HepG2 (cell line): Measurements from ENCODE around the gene BBLN. TPM values are rescaled to one million over a fixed set of nuclear protein-coding genes. Genes with fewer than 3 reads are reported as not detected.

Experiments used
- AGO2 ChIP-seq: fragments of 200-400 bp; formaldehyde crosslinking; optimal IDR thresholded peaks from 2 replicates; pipeline ENCODE3; 2017; ENCODE audit warnings: mild to moderate bottlenecking, low read depth, low read length, moderate library complexity
- HBP1 ChIP-seq: IDR thresholded peaks from 2 replicates; pipeline ENCODE4 v1.6.1; 2016; ENCODE audit warnings: low read depth, control low read depth
- HDAC2 ChIP-seq: sonication (generic); formaldehyde crosslinking; IDR thresholded peaks from 2 replicates; pipeline ENCODE4 v1.4.0; 2020; ENCODE audit warnings: missing genetic modification reagents
- KDM2A ChIP-seq: sonication (generic); formaldehyde crosslinking; IDR thresholded peaks from 2 replicates; pipeline ENCODE4 v1.4.0; 2020; ENCODE audit warnings: low read depth, missing genetic modification reagents, borderline replicate concordance
- MAZ ChIP-seq, 2 experiments: sonication (generic) in 1 of 2; formaldehyde crosslinking in 1 of 2; IDR thresholded peaks; 2 replicates each; pipeline versions ENCODE4 v1.5.0 to v1.6.1; 2012 to 2020; ENCODE audit warnings: low read depth in 2 of 2, mild to moderate bottlenecking in 2 of 2, borderline replicate concordance in 1 of 2, improper control_type of control experiment in 1 of 2, low read length in 1 of 2, missing genetic modification reagents in 1 of 2, moderate library complexity in 1 of 2
- NCOA2 ChIP-seq: sonication (generic); formaldehyde crosslinking; IDR thresholded peaks from 2 replicates; pipeline ENCODE4 v1.8.0; 2022; ENCODE audit warnings: inconsistent platforms
- SALL2 ChIP-seq: sonication (generic); formaldehyde crosslinking; IDR thresholded peaks from 2 replicates; pipeline ENCODE4 v1.8.1; 2023; ENCODE audit warnings: mild to moderate bottlenecking, missing genetic modification reagents, inconsistent platforms
- SKI ChIP-seq: fragments of 450-650 bp; IDR thresholded peaks from one replicate; pipeline ENCODE4 v1.6.1; 2018; ENCODE audit warnings: mild to moderate bottlenecking; ENCODE audit not compliant: partially characterized antibody
- SMC3 ChIP-seq: IDR thresholded peaks from 2 replicates; pipeline ENCODE4 v1.6.1; 2011; ENCODE audit warnings: low read length, improper control_type of control experiment
- SMYD3 ChIP-seq: sonication (generic); formaldehyde crosslinking; IDR thresholded peaks from 2 replicates; pipeline ENCODE4 v1.8.1; 2023; ENCODE audit warnings: mild to moderate bottlenecking, missing genetic modification reagents
- ZNF280B ChIP-seq: sonication (generic); formaldehyde crosslinking; IDR thresholded peaks from 2 replicates; pipeline ENCODE4 v1.5.0; 2020; ENCODE audit warnings: missing genetic modification reagents, mild to moderate bottlenecking, borderline replicate concordance
- ZNF512 ChIP-seq: sonication (generic); formaldehyde crosslinking; IDR thresholded peaks from 2 replicates; pipeline ENCODE4 v1.4.0; 2020; ENCODE audit warnings: mild to moderate bottlenecking, missing genetic modification reagents
- ZNF574 ChIP-seq: sonication (generic); formaldehyde crosslinking; IDR thresholded peaks from 2 replicates; pipeline ENCODE4 v1.4.0; 2020; ENCODE audit warnings: missing genetic modification reagents
- ZNF788 ChIP-seq: sonication (generic); formaldehyde crosslinking; IDR thresholded peaks from 2 replicates; pipeline ENCODE4 v1.5.0; 2020; ENCODE audit warnings: mild to moderate bottlenecking, missing genetic modification reagents, borderline replicate concordance
- polyA plus RNA-seq, 8 experiments: library from polyadenylated mRNA; depleted of rRNA in 3 of 8; stranded (reverse) in 7 of 8; unstranded in 1 of 8; fragments of >200 nt; fragmentation: Illumina TruSeq in 4 of 8; extraction: Trizol in 4 of 8; gene quantifications; 2 replicates each; pipeline versions ENCODE4 v1.2.1 to v1.2.3, GENCODE V29; 2011 to 2016; ENCODE audit warnings: low read depth in 4 of 8, missing spikeins in 1 of 8, mixed read lengths in 1 of 8; ENCODE audit not compliant: insufficient read depth in 1 of 8
- total RNA-seq, 5 experiments: library from RNA; depleted of rRNA; stranded (reverse); fragments of >200 nt; fragmentation: Illumina TruSeq; extraction: Trizol; gene quantifications; 2 replicates each; pipeline ENCODE4 v1.2.3, GENCODE V29; 2016; ENCODE audit warnings: low read depth in 1 of 5

Gene BBLN
- total and polyA plus RNA-seq, 2 of the 13 experiments (the other 11 are each of a cell fraction or from before 2014, with no cell fraction given), result 27.6 to 33.1 TPM

GRCh38 chr9:128191406-128192046 lies 31.5 kb downstream of the BBLN start, which contains the start of gene CIZ1 (continued):
- TF ChIP-seq HBP1 (CRISPR knock-in tag) (no peak), ZNF574 (CRISPR knock-in tag) (peak; percentile 99), ZNF512 (no peak), SKI (peak; percentile 37), SALL2 (peak; percentile 78; the same call in 1 of the 2 replicates), HDAC2 (no peak), KDM2A (CRISPR knock-in tag) (peak; percentile 76), SMC3 (no peak), AGO2 (peak; percentile 63), NCOA2 (peak; percentile 21; the same call in 1 of the 2 replicates), MAZ (IDR thresholded peaks at IDR 0.05; ENCODE audit: borderline replicate concordance, low read depth, low read length) (peak; percentile 71; the same call in 1 of the 2 replicates), MAZ (CRISPR knock-in tag; IDR thresholded peaks at IDR 0.05; ENCODE audit: low read depth) (peak; percentile 84), ZNF280B (CRISPR knock-in tag) (peak; percentile 68; the same call in 1 of the 2 replicates), SMYD3 (CRISPR knock-in tag) (0 out of 2 replicates have a peak, but pooled peaks have one; percentile 34), ZNF788 (peak; percentile 64; the same call in 1 of the 2 replicates)
